Heart left ventricle (tissue), 13 donors: Measurements from ENCODE around the gene KRTAP3-1.

Experiments
- CTCF ChIP-seq, 12 donors: fragments of 200-600 bp; sonication (generic) in 4 of 12; IDR thresholded peaks; one replicate each; pipeline versions ENCODE4 v1.5.0 to v1.8.0; 2018 to 2022; ENCODE audit warnings: antibody characterized with exemption in 12 of 12, mild to moderate bottlenecking in 5 of 12
- POLR2A ChIP-seq, 2 donors: fragments of 450-650 bp; IDR thresholded peaks; one replicate each; pipeline ENCODE4 v1.6.1; 2017; ENCODE audit warnings: antibody characterized with exemption in 2 of 2, mild to moderate bottlenecking in 2 of 2, moderate library complexity in 2 of 2
- donor health status: ischemic (EF 13 %, LVEDD 7.1; RV severe dilation, severe dysfunction).
- donor health status: DM: no; HTN: yes; CAD: no.
- donor health status: DM: no; HTN: no; CAD: no.
- donor health status: ischemic (EF 25% LVEDD 6.9; RV normal size, moderate dysfunction).
- donor health status: ischemic (EF 25% LVEDD 5.7; RV mildly dilated, moderate dysfunction).
- donor health status: ischemic (EF 35%, LVEDD 5.7; RV mildly dilated, moderate dysfunction).
- donor health status: nonischemic (EF 11% LVEDD 7.7; RV severe dilation, severe dysfunction).
- donor health status: DM: yes; HTN: yes; CAD: no.
- donor health status: PGD.
- donor health status: ischemic (EF 29% LVEDD 5.4; RV normal size, mild dysfunction).
- donor health status: nonischemic (EF 23%, LVEDD 6.1; RV moderate dilation, normal function).

GRCh38 chr17:40996829-40997228 lies 12.1 kb downstream of the KRTAP3-1 start:
- TF ChIP-seq CTCF (IDR thresholded peaks at IDR 0.05) = no peak
- TF ChIP-seq POLR2A (IDR thresholded peaks at IDR 0.05) = no peak
